ENCODE results near the gene RAPGEF1.
"Not testable (repeated sequence)": the region's sequence is repeated elsewhere in the genome, so short reads cannot be mapped to it uniquely, and the experiment has no call there.

RAPGEF1 gene

DNA sequence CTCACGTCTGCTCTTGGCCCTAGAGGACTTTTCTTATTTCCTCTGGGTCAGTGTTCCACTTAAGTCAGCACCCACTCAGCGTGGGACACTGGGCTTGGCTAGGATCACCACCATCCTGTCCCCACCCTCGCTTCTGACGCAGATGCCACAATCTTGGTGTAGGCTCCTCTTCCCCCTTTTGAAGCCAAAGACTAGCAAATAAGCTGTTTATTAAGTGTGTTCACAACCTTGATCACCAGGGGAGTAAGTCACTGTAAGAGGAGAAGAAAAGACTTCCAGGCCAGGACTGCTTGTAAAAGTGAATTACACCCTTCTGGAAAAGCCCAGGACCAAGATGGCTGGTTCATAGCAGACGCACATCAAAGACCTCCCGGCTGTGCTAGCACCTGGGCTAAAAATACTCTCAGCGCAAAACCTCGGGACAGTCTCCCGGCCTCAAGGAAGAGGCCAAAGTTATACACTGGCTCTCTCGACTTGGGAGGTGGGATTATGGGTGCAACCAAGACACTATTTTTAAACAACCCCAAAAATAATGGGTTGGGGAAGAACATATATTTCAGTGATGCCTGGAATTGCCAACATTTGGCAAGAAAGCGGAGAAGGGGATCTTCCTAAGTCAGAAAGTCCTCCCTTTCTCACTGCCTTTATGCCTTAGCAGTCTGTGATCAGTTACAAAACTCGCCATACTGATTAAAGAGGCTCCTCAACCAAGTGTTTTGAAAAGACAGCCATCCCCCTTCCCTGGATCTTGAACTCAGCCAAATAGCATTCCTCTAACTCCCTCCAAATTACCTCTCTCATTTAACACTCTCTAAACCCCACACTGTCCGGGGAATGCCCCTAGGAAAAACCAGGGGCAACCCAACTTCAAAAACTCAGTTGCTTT lies 69.4 kb downstream of the RAPGEF1 start:
- DNase-seq (ENCODE audit: low spot score): no peak

DNA sequence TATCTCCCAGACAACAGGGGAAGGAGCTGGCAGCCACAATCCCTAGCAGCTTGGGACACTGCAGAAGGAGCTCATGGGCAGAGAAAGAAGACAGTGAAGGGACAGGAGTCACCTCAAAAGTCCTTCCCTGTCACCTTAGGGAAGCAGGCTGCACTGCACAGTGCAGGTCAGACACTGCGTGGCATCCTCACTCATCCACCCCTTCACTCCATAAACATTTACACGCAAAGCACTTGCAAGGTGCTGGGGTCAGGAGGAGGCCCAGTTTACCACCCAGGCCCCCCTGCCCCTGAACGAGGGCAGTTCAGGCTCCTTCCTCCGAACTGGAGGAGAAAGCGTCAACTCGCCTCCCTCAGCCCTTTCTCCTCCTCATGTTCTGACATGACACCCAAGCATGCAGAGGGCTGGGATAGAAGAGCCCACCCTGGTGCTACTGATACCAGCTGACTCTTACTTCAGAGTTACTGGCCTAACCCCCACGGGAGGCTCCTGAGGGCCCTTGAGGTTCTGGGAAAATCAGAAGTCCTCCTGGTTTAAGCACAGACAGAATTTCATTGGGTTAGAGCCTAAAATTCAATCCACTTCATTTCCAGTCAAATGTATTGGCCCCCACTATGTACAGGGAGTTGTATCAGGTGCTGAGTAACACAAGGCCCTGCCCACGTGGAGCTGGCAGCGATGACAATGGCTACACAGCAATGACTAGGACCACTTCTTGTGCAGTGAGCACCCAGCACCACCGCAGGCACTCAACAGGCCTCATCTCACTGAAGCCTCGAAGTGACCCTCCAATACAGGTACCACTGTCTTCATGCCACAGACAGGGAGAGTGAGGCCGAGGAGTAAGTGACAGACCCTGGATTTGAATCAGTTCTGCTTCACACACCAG lies 70.4 kb downstream of the RAPGEF1 start:
- no peak for DNase-seq (ENCODE audit: low spot score)

DNA sequence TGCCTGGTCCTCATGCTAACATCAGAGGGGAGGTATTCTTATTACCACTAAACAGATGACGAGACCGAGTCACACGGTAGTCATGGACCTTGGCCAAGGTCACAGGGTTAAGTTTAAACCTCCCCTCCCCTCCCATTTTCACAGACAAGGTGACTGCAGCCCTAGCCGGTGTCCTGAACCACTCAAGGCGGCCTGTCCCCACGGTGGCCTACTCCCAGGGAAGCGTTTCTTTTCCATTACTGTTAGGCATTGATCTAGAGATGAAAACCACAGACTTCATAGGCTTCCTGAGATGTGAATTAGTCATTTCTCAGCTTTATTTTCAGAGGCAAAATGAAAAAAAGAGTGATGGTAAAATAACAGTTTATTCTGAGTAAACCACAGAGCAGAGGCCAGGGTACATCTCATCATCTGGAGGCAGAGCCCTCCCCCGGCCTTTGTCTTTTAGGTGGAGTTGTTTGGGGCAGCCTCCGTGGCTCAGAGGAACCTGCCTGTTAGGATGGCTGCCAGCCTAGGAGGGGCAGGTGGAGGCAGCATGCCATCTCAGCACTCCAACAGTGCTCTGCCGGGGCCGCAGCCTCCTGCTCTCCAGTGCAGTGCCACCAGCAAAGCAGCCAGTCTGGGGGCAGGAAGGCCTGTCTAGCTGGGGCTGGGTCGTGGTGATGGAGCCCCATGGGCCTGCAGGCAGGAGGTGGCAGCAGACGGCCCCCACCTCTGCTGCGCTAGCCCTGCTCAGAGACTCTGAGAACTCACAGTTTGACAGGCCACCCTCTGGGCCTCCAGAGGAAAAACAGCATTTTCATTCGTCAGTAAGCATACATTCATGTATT lies 71.2 kb downstream of the RAPGEF1 start:
- peak; percentile 64 for DNase-seq (ENCODE audit: low spot score)

- DNase-seq (ENCODE audit: low spot score): no peak
Observed at GRCh38 chr9:131668057-131668438, 71.8 kb downstream of the RAPGEF1 start.

- DNase-seq (ENCODE audit: low spot score): no peak
Observed at GRCh38 chr9:131667576-131667975, 72.3 kb downstream of the RAPGEF1 start.

GRCh38 chr9:131666774-131667173 lies 73.1 kb downstream of the RAPGEF1 start:
- DNase-seq (ENCODE audit: low spot score): no peak

DNA sequence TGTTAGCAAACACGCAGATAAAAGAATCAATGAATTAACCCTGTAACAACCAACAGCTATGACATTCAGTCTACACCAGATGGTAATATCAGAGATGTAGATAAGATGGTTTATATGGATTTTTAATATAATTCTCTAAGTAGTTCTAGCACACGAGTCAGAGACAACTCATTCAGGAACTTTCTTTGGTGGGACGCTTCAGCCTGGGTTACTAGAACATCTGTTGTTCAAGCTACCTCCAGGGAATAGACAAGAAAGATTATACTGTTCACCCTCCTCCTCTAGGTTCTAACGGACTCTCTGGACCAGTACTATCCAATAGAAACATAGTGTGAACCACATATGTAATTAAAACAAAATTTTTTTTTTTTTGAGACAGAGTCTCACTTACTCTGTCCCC lies 73.8 kb downstream of the RAPGEF1 start:
- DNase-seq (ENCODE audit: low spot score): no peak

DNA sequence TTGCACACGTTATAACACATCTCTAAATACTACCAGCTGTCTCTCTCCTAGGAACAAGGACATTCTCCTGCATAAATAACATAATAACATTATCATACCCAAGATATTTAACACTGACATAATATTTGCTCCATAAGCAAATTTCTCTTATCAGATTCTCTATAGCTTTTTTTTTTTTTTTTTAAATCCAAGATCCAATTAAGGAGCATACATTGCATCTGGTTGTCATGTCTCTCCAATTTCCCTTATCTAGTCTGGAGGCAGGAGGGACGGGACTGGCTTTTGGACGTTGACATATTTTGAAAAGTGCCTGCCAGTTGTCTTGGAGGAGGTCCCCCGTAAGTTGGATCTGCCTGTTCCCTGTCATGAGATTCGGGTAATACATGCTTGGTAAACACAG lies 76.6 kb downstream of the RAPGEF1 start:
- no peak for DNase-seq (ENCODE audit: low spot score)

- DNase-seq (ENCODE audit: low spot score): not testable (repeated sequence)
Observed at GRCh38 chr9:131662289-131662621, 77.6 kb downstream of the RAPGEF1 start.

- no peak for DNase-seq (ENCODE audit: low spot score)
Observed at GRCh38 chr9:131661568-131662288, 78.1 kb downstream of the RAPGEF1 start.

GRCh38 chr9:131660466-131661405 lies 79.1 kb downstream of the RAPGEF1 start:
- no peak for DNase-seq (ENCODE audit: low spot score)

- peak; percentile 74 for DNase-seq (ENCODE audit: low spot score)
Observed at GRCh38 chr9:131658377-131659129, 81.3 kb downstream of the RAPGEF1 start.

- peak; percentile 54 for DNase-seq (ENCODE audit: low spot score)
Observed at GRCh38 chr9:131657940-131658339, 81.9 kb downstream of the RAPGEF1 start.

GRCh38 chr9:131657456-131657855 lies 82.4 kb downstream of the RAPGEF1 start:
- DNase-seq (ENCODE audit: low spot score): no peak

- no peak for DNase-seq (ENCODE audit: low spot score)
Observed at GRCh38 chr9:131657037-131657377, 82.9 kb downstream of the RAPGEF1 start.

DNA sequence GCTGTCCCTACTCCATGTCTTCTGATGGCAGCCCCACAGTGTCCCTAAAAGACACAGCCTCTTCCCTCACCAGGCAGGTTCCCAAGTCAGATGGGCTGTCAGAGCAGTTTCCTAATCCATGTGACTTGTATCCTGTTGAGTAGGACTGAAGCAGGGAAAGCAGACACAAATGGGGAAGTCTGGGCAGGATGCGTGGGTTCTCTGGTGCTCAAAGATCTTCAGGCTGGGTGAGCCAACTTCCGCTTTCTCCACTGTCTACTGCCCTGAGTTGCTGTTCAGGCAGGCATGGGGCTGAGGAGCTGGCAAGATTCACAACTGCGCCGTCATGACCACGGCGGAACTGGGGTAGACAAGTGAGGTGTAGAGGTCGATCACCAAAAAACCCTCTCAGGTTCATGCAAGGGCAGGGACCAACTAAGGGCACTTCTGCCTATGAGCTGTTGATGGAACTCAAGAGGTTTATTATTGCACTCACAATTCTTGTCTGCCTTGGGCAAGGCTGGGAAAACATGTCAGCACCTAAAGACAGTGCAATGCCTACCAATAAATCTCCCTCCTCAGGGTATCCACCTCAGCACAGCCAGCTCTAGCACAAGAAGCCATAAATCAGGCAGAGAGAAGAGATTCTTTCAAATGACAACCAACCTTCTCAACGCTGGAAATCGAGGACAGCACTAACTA lies 83.4 kb downstream of the RAPGEF1 start:
- DNase-seq (ENCODE audit: low spot score): no peak

- DNase-seq (ENCODE audit: low spot score): not testable (repeated sequence)
Observed at GRCh38 chr9:131654369-131654768, 85.5 kb downstream of the RAPGEF1 start.

GRCh38 chr9:131651599-131651998 lies 88.3 kb downstream of the RAPGEF1 start:
- DNase-seq (ENCODE audit: low spot score): no peak

DNA sequence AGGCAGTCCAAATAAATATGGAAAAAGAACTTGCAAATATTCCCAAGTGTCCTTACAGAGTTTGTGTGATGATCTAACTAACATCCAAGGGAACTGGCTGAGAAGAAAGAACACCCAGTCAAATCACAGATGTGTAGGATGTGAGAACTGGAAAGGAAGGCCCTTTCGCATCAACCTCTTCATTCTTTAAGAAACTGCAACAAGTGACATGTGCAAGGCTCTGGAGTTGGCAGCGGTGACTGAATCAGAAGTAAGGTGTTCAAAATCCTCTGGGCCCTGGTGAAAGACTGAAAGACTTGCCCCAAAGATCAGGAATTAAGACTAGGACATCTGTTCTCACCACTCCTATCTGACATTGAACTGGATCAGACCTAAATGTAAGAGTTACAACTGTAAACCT lies 88.7 kb downstream of the RAPGEF1 start:
- no peak for DNase-seq (ENCODE audit: low spot score)
